Measurements from ENCODE around the gene ABT1.

ABT1 gene

DNA sequence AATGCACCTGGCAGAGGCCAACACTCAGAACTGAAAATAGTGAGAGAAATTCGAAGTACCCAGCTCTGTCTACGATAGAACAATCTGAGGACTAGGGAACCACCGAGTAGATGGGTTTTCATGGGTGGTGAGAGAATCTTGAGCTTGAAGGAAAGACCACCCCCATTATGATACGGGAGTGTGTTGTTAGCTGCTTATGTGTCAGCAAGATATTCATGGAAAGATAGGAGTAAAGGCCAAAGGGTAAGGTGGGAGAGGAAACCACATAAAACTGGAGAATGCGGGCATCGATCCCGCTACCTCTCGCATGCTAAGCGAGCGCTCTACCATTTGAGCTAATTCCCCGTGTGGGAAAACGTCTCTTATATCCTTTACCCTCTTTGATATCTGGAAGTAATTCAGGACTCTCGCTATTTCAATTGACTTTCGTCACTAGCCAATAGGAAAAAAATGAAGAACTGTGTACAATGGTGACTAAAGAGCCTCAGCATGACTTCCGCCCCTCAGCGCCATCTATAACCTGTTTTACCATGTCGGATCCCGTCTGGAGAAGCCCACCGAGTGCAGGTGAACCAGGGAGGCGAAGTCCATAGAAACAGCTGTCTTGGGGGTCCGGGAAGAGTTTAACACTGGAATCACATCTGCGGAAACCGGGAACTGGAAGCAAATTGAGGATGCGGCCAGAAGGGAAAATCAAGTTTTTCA lies 25.0 kb upstream of the ABT1 start:
- CTCF ChIA-PET: interaction anchor here (1.0 to 20.8 kb wide), 13 partner anchors 8 to 542 kb away, joined by 3 to 280 read pairs (median 4); partner anchors contain the start of gene ABT1
- POLR2A ChIA-PET: interaction anchor here (0.6 kb wide), 1 partner anchor 24 kb away, joined by 3 read pairs; no protein-coding TSS in a partner anchor
- no peak for DNase-seq (ENCODE audit: extremely low spot score)
- TF ChIP-seq, protein P1, sequence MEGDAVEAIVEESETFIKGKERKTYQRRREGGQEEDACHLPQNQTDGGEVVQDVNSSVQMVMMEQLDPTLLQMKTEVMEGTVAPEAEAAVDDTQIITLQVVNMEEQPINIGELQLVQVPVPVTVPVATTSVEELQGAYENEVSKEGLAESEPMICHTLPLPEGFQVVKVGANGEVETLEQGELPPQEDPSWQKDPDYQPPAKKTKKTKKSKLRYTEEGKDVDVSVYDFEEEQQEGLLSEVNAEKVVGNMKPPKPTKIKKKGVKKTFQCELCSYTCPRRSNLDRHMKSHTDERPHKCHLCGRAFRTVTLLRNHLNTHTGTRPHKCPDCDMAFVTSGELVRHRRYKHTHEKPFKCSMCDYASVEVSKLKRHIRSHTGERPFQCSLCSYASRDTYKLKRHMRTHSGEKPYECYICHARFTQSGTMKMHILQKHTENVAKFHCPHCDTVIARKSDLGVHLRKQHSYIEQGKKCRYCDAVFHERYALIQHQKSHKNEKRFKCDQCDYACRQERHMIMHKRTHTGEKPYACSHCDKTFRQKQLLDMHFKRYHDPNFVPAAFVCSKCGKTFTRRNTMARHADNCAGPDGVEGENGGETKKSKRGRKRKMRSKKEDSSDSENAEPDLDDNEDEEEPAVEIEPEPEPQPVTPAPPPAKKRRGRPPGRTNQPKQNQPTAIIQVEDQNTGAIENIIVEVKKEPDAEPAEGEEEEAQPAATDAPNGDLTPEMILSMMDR (IDR thresholded peaks at IDR 0.05; ENCODE audit: control extremely low read depth, extremely low read depth, low read depth, missing control alignments): no peak

DNA sequence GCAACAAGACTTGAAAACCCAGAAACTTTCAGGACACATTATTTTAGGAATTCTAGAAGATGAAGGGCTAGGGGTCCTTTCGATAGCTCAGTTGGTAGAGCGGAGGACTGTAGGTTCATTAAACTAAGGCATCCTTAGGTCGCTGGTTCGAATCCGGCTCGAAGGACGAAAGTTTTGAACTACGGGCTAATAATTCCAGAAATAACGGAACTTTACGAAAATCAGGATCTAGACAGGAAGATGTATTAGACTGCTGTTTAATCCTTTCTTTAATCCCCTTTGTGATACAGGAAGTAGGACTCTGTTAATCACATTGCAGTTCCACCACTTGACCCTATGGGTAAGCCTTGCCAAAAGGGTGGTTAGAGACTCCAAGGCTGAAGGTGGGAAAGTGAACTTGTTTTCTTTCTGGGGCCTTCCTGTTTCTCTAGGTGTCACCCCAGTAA lies 21.2 kb upstream of the ABT1 start:
- CTCF ChIA-PET: interaction anchor here (20.8 kb wide), 1 partner anchor 18 kb away, joined by 280 read pairs; the partner anchor contains the start of gene ABT1
- POLR2A ChIA-PET: no interaction called here
- no peak for DNase-seq (ENCODE audit: extremely low spot score)
- TF ChIP-seq, protein P1 (IDR thresholded peaks at IDR 0.05; ENCODE audit: control extremely low read depth, extremely low read depth, low read depth, missing control alignments): no peak

DNA sequence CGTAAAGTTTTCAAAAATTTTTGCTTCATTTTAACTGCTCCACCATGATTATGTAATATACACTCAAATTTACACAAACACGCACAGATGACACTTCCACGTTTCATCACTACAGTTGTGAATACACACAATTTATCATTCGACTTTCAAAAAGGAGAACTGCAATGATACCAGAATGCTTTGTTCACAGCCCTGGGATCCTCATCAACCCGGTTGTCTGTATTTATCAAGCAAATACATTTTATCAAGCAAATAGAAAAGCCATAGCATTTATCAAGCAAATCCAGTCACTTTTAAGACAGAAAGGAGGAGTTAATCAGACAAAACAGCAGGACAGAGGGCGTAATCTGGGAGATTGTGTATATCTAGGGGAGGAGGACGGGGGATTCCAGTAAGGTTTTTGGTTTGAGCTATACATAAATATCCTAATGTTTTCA lies 20.3 kb upstream of the ABT1 start:
- no peak for DNase-seq (ENCODE audit: extremely low spot score)
- ChIA-PET POLR2A (interaction anchor here (0.5 kb wide), 2 partner anchors 58 to 217 kb away, joined by 3 to 4 read pairs; no protein-coding TSS in a partner anchor), CTCF (interaction anchor here (0.8 to 20.8 kb wide), 5 partner anchors 10 to 235 kb away, joined by 3 to 280 read pairs (median 6); partner anchors contain the start of gene ABT1)
- TF ChIP-seq, protein P1 (IDR thresholded peaks at IDR 0.05; ENCODE audit: control extremely low read depth, extremely low read depth, low read depth, missing control alignments): no peak

DNA sequence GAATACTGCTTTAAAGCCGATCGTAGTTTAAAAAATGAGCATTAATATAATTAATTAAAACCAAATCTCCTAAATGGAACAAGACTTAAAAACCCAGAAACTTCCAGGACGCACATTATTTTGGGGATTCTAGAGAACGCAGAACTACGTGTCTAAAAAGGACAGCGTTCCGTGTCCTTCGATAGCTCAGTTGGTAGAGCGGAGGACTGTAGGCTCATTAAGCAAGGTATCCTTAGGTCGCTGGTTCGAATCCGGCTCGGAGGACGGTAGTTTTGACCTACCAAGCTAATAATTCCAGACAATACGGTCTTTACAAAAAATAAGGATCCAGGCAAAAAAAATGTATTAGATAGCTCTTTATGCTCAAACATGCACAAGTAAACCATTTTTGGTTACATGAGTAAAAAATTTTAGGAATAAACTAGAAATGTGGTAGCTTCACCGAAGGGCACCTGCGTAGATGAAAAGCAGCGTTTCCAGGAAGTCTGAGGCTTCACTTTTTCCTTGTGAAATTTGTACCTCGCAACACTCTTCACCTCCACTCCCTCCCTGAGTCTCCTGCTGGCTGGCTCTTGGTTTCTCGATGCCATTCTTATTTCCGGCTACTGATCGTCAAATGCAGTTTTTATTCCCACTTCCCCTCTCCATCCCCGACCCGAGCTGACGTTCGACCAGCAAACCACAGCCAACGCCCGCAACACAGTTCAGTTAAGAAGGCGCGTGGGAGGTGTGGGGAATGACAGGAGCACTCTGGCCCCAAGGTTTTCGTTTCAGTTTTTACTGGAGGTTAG lies 19.6 kb upstream of the ABT1 start:
- CTCF ChIA-PET: interaction anchor here (0.8 to 20.8 kb wide), 5 partner anchors 9 to 236 kb away, joined by 3 to 280 read pairs (median 6); partner anchors contain the start of gene ABT1

DNA sequence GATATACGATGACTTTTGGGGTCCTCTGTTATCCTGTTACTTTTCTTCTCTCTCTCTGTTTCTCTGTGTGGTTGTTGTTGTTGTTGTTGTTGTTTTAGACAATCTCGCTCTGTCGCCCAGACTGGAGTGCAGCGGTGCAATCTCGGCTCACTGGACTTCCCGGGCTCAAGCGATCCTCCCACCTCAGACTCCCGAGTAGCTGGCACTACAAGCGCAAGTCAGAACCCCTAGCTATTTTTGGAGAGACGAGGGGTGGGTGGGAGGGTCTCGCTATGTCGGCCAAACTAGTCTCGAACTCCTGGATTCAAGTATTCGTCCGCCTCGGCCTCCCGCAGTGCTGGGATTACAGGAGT lies 19.1 kb upstream of the ABT1 start:
- DNase-seq (ENCODE audit: extremely low spot score): no peak
- POLR2A ChIA-PET: no interaction called here
- TF ChIP-seq, protein P1 (IDR thresholded peaks at IDR 0.05; ENCODE audit: control extremely low read depth, extremely low read depth, low read depth, missing control alignments): no peak
- CTCF ChIA-PET: interaction anchor here (1.2 to 20.8 kb wide), 4 partner anchors 9 to 16 kb away, joined by 4 to 280 read pairs (median 6); partner anchors contain the start of gene ABT1

More for the DNA sequence above, 19.6 kb upstream of the ABT1 start:
- POLR2A ChIA-PET: no interaction called here
- no peak for DNase-seq (ENCODE audit: extremely low spot score)
- TF ChIP-seq, protein P1 (IDR thresholded peaks at IDR 0.05; ENCODE audit: control extremely low read depth, extremely low read depth, low read depth, missing control alignments): no peak

DNA sequence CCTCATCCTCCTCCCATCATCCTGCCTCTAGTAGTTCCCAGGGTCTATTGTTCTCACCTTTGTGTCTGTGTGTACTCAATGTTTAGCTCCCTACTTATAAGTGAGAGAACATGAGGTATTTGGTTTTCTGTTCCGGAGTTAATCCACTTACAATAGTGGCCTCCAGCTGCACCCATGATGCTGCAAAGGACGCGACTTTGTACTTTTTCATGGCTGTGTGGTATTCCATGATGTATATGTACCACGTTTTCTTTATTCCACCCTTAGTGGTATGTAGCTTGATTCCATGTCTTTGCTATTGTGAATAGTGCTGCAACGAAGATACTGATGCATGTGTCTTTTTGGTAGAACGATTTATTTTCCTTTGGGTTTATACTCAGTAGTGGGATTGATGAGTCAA lies 18.5 kb upstream of the ABT1 start:
- CTCF ChIA-PET: interaction anchor here (1.5 to 20.8 kb wide), 2 partner anchors 9 to 15 kb away, joined by 4 to 280 read pairs; partner anchors contain the start of gene ABT1
- DNase-seq (ENCODE audit: extremely low spot score): no peak
- TF ChIP-seq, protein P1 (IDR thresholded peaks at IDR 0.05; ENCODE audit: control extremely low read depth, extremely low read depth, low read depth, missing control alignments): no peak
- POLR2A ChIA-PET: no interaction called here

All from GM10248 (cell line).